GM23338 (cell line): ENCODE data around the gene RBP4. TPM values are rescaled to one million over a fixed set of nuclear protein-coding genes. Genes with fewer than 3 reads are reported as not detected.

Experiments
- ATAC-seq: fragments of 200-7000 bp; cut with Tn5 transposase; 3 replicates; pipeline ENCODE4 v1.9.1; 2020
- DNase-seq: peaks from one replicate; pipeline ENCODE4 v3.0.0-alpha.2; 2015; ENCODE audit warnings: low spot score
- H2AFZ ChIP-seq: fragments of 200-600 bp; sonication (generic); 2 replicates; pipeline ENCODE4 v1.8.0; 2016; ENCODE audit warnings: antibody characterized with exemption, mild to moderate bottlenecking, moderate library complexity
- H3F3A ChIP-seq: fragments of 200-600 bp; sonication (generic); replicated peaks from 2 replicates; pipeline ENCODE4 v1.8.0; 2017; ENCODE audit warnings: antibody characterized with exemption, mixed run types, low read depth
- H3K27ac ChIP-seq: fragments of 200-600 bp; sonication (generic); 2 replicates; pipeline ENCODE4 v1.6.1; 2016; ENCODE audit warnings: low read depth
- H3K27me3 ChIP-seq: fragments of 200-600 bp; sonication (generic); 2 replicates; pipeline ENCODE4 v1.8.0; 2016; ENCODE audit warnings: mild to moderate bottlenecking, mixed run types, moderate library complexity; ENCODE audit not compliant: insufficient read depth
- H3K36me3 ChIP-seq: fragments of 200-600 bp; sonication (generic); 2 replicates; pipeline ENCODE4 v1.8.0; 2016; ENCODE audit warnings: mild to moderate bottlenecking; ENCODE audit not compliant: insufficient read depth
- H3K4me1 ChIP-seq: fragments of 200-600 bp; sonication (generic); 2 replicates; pipeline ENCODE4 v1.8.0; 2016; ENCODE audit warnings: mild to moderate bottlenecking, moderate library complexity; ENCODE audit not compliant: insufficient read depth
- H3K4me2 ChIP-seq: fragments of 200-600 bp; sonication (generic); 2 replicates; pipeline ENCODE4 v1.7.1; 2017; ENCODE audit warnings: mixed run types
- H3K4me3 ChIP-seq: fragments of 200-600 bp; sonication (generic); 2 replicates; pipeline ENCODE4 v1.6.1; 2016; ENCODE audit warnings: mixed run types
- H3K79me2 ChIP-seq: fragments of 200-600 bp; sonication (generic); replicated peaks from 2 replicates; pipeline ENCODE4 v1.8.0; 2017; ENCODE audit warnings: mild to moderate bottlenecking; ENCODE audit not compliant: insufficient read depth
- H3K9me2 ChIP-seq: fragments of 200-600 bp; sonication (generic); 2 replicates; pipeline ENCODE4 v1.8.0; 2017; ENCODE audit not compliant: insufficient read depth
- H4K20me1 ChIP-seq: fragments of 200-600 bp; sonication (generic); replicated peaks from 2 replicates; pipeline ENCODE4 v1.8.0; 2017; ENCODE audit warnings: mild to moderate bottlenecking; ENCODE audit not compliant: insufficient read depth
- H3K27ac Mint-ChIP-seq: 2 replicates; pipeline ENCODE4 v1.8.0; 2020; ENCODE audit warnings: inconsistent platforms, mild to moderate bottlenecking, moderate library complexity, mixed read lengths
- H3K27me3 Mint-ChIP-seq: 3 replicates; pipeline ENCODE4 v1.8.0; 2022; ENCODE audit warnings: low read depth, mild to moderate bottlenecking, moderate library complexity, mixed read lengths, inconsistent platforms; ENCODE audit not compliant: insufficient read depth, poor library complexity
- H3K36me3 Mint-ChIP-seq: 3 replicates; pipeline ENCODE4 v1.8.0; 2021; ENCODE audit warnings: low read depth, mild to moderate bottlenecking, inconsistent platforms, moderate library complexity, mixed read lengths
- H3K4me1 Mint-ChIP-seq: 3 replicates; pipeline ENCODE4 v1.8.0; 2020; ENCODE audit warnings: mild to moderate bottlenecking, inconsistent platforms, mixed read lengths
- H3K4me3 Mint-ChIP-seq: 3 replicates; pipeline ENCODE4 v1.8.0; 2021; ENCODE audit warnings: moderate library complexity, mild to moderate bottlenecking, inconsistent platforms, mixed read lengths
- H3K9me3 Mint-ChIP-seq: 3 replicates; pipeline ENCODE4 v1.8.0; 2020; ENCODE audit warnings: moderate library complexity, mild to moderate bottlenecking, inconsistent platforms, mixed read lengths
- CREB1 ChIP-seq: fragments of 250-450 bp; sonication (Bioruptor Pico); IDR thresholded peaks from 2 replicates; pipeline ENCODE4 v1.5.0; 2020; ENCODE audit warnings: low read depth, mild to moderate bottlenecking, moderate library complexity
- ETS1 ChIP-seq: IDR thresholded peaks from 2 replicates; pipeline ENCODE4 v1.6.1; 2016; ENCODE audit warnings: antibody characterized with exemption
- EZH2 ChIP-seq: fragments of 200-600 bp; sonication (generic); IDR thresholded peaks from one replicate; pipeline ENCODE4 v1.8.0; 2017; ENCODE audit warnings: antibody characterized with exemption, mild to moderate bottlenecking, low read depth; ENCODE audit not compliant: unreplicated experiment
- EZH2phosphoT487 ChIP-seq: fragments of 200-600 bp; sonication (generic); IDR thresholded peaks from one replicate; pipeline ENCODE4 v1.8.1; 2018; ENCODE audit warnings: antibody characterized with exemption; ENCODE audit not compliant: unreplicated experiment
- NANOG ChIP-seq: IDR thresholded peaks from 2 replicates; pipeline ENCODE4 v1.6.1; 2016; ENCODE audit warnings: antibody characterized with exemption, borderline replicate concordance
- POLR2AphosphoS5 ChIP-seq: IDR thresholded peaks from 2 replicates; pipeline ENCODE4 v1.6.1; 2016; ENCODE audit warnings: antibody characterized with exemption, low read depth
- REST ChIP-seq: IDR thresholded peaks from one replicate; pipeline ENCODE4 v1.6.1; 2018; ENCODE audit warnings: antibody characterized with exemption; ENCODE audit not compliant: unreplicated experiment
- STAT1 ChIP-seq: IDR thresholded peaks from one replicate; pipeline ENCODE4 v1.6.1; 2016; ENCODE audit warnings: antibody characterized with exemption; ENCODE audit not compliant: unreplicated experiment
- ZNF331 ChIP-seq: fragments of 250-450 bp; sonication (Bioruptor Pico); IDR thresholded peaks from 2 replicates; pipeline ENCODE4 v1.5.0; 2020; ENCODE audit warnings: low read depth, mild to moderate bottlenecking, moderate library complexity
- ZNF462 ChIP-seq: fragments of 250-450 bp; sonication (Bioruptor Pico); IDR thresholded peaks from 2 replicates; pipeline ENCODE4 v1.5.0; 2020; ENCODE audit warnings: mild to moderate bottlenecking, moderate library complexity
- polyA plus RNA-seq: library from polyadenylated mRNA; unstranded; fragments of >200 nt; fragmentation: Nextera tagmentation; extraction: Ambion mirVana; gene quantifications from 2 replicates; pipeline ENCODE4 v1.2.1, GENCODE V29; 2016
- total RNA-seq: library from RNA; depleted of rRNA; stranded (reverse); fragments of >200 nt; shearing (Covaris generic); gene quantifications from 2 replicates; pipeline ENCODE4 v1.2.3, GENCODE V29; 2014
- TF ChIP-seq, protein P1 (sequence below), 2 experiments: fragments of 200-600 bp in 1 of 2; sonication (generic) in 1 of 2; conservative IDR thresholded peaks; 2 replicates each; pipeline versions ENCODE4 v1.5.1 to v1.6.1; 2016 to 2017; ENCODE audit warnings: antibody characterized with exemption in 2 of 2, low read depth in 2 of 2, mild to moderate bottlenecking in 2 of 2, moderate library complexity in 1 of 2

The RBP4 gene
- total and polyA plus RNA-seq, 2 experiments from 2014 or later: 0.79 to 1.0 TPM

GRCh38 chr10:93622942-93623341 is 21.9 kb upstream of the RBP4 start (continued):
- TF ChIP-seq POLR2AphosphoS5 (no peak), ZNF331 (CRISPR knock-in tag) (no peak), STAT1 (no peak), EZH2phosphoT487 (no peak)
- TF ChIP-seq, protein P1, sequence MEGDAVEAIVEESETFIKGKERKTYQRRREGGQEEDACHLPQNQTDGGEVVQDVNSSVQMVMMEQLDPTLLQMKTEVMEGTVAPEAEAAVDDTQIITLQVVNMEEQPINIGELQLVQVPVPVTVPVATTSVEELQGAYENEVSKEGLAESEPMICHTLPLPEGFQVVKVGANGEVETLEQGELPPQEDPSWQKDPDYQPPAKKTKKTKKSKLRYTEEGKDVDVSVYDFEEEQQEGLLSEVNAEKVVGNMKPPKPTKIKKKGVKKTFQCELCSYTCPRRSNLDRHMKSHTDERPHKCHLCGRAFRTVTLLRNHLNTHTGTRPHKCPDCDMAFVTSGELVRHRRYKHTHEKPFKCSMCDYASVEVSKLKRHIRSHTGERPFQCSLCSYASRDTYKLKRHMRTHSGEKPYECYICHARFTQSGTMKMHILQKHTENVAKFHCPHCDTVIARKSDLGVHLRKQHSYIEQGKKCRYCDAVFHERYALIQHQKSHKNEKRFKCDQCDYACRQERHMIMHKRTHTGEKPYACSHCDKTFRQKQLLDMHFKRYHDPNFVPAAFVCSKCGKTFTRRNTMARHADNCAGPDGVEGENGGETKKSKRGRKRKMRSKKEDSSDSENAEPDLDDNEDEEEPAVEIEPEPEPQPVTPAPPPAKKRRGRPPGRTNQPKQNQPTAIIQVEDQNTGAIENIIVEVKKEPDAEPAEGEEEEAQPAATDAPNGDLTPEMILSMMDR (conservative IDR thresholded peaks at IDR 0.05; ENCODE audit: low read depth in 2 of 2): no peak

- Mint-ChIP-seq H3K27ac (no peak overlapping the region), H3K9me3 (no peaks in the 10 kb centered on the region), H3K4me3 (no peak overlapping the region), H3K27me3 (no peaks in the 10 kb centered on the region), H3K36me3 (no peaks in the 10 kb centered on the region), H3K4me1 (peaks cover 11% of the 10 kb centered on the region)
- H3K9me2 ChIP-seq: no peaks in the 10 kb centered on the region
- H3K79me2 ChIP-seq: no peaks in the 10 kb centered on the region
- H3F3A ChIP-seq: no peaks in the 10 kb centered on the region
- no peak overlapping the region for H3K4me3 ChIP-seq
- H3K36me3 ChIP-seq: no peaks in the 10 kb centered on the region
- no peaks in the 10 kb centered on the region for H4K20me1 ChIP-seq
- H3K27me3 ChIP-seq: no peaks in the 10 kb centered on the region
- no peak overlapping the region for H2AFZ ChIP-seq
- H3K4me1 ChIP-seq: no peaks in the 10 kb centered on the region; the same call in 1 of the 2 replicates
- DNase-seq (no peak), ATAC-seq (no peak)
- no peak overlapping the region for H3K27ac ChIP-seq
- H3K4me2 ChIP-seq: no peak overlapping the region
- no peak for TF ChIP-seq CREB1 (CRISPR knock-in tag)
- TF ChIP-seq ZNF331 (CRISPR knock-in tag): no peak
- TF ChIP-seq ZNF462: no peak
- TF ChIP-seq ETS1: no peak
- no peak for TF ChIP-seq EZH2
- TF ChIP-seq NANOG: no peak
- TF ChIP-seq STAT1: no peak
- no peak for TF ChIP-seq REST
Measured at GRCh38 chr10:93620925-93621324, 19.9 kb upstream of the RBP4 start.
